Right lobe of liver (tissue), 4 donors: ENCODE data around the gene NMNAT2.

Experiments
- CTCF ChIP-seq, 4 donors: fragments of 200-600 bp in 3 of 4; fragments of 450-650 bp in 1 of 4; IDR thresholded peaks; one replicate each; pipeline versions ENCODE4 v1.5.1 to v1.8.0; 2016 to 2022; ENCODE audit warnings: antibody characterized with exemption in 4 of 4, mild to moderate bottlenecking in 2 of 4
- POLR2A ChIP-seq: fragments of 450-650 bp; IDR thresholded peaks from one replicate; pipeline ENCODE4 v1.6.1; 2017; ENCODE audit warnings: antibody characterized with exemption, mild to moderate bottlenecking
- donor health status: DM: no; HTN: no; CAD: no.
- donor health status: DM: no; HTN: no; CAD: no.
- donor health status: DM: no; HTN: yes; CAD: no.

GRCh38 chr1:183444243-183444642 is 26.1 kb upstream of the NMNAT2 start:
- no peak for TF ChIP-seq CTCF (IDR thresholded peaks at IDR 0.05)
- TF ChIP-seq POLR2A: no peak
